ENCODE measurements around the gene FANCM.

Gene FANCM

DNA sequence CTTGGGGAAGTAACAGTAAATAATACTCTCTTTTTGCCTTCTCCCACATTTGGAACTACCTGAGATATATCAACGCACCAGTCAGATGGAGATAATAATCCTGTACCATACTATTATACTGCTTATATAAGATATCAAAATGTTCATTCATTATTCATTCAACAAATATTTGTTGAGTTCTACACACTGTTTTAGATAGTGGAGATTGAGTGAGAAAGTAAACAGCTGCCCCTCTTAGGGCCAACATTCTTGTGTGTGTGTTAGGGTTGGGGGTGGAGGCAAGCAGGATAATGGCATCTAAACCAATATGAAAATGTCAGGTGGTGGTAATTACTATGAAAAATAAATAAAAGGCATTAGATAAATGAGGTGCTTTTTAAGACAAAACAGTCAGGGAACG, 103.3 kb downstream of the FANCM start:
- no peak for DNase-seq

DNA sequence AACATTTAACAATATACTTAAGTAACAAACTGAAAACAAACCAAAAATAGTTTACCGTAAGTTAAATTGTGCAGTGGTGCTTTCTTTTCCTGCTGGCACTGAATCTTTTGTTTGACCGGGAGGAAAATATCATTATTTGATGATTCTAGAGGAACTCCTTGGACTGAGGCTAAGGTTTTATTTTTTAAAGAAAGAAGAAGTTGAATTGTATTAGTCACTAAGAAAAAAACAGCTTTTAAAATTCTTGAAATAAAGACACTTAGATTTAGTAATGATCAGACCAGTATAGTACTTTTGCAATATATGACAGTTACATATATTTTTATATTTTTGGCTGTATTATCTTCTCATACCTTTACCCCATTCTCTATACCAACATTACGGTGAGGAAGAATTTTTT, 107.0 kb downstream of the FANCM start:
- no peak for DNase-seq

DNA sequence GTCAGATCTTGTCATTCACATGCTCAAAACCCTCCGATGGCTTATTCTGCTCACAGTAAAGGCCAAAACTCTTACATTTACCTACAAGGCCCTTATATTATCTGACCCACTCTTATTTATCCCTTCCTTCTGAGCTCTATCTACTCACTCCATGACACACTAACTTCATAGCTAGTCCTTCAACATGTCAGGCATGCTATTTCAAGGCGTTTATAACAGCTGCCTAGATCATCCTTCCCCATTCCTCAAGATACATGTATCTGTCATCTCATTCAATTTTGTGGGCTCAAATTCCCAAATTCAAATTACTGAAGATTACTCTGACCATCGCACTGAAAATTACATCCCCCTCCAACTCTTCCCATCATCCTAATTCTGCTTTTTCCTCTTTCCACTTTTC, 110.4 kb downstream of the FANCM start:
- DNase-seq, result no peak

DNA sequence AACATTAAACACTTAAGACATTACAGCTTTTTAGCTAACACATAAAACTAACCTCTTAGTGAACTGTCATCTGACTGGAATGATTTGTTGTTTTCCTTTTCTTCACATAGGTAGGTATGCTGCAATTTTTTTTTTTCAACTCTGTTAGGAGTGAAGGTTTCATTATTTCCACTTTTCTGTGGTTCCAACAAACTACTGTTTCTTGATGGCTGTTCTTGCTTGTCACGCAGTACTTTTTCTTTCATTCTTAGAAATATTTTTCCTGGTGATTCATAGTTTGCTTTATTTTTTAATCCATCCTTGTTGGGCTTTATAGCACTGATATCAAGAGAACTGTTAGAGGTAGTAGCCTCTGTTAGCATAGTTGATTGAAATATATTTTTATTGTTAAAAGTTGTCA, 111.0 kb downstream of the FANCM start:
- no peak for DNase-seq

DNA sequence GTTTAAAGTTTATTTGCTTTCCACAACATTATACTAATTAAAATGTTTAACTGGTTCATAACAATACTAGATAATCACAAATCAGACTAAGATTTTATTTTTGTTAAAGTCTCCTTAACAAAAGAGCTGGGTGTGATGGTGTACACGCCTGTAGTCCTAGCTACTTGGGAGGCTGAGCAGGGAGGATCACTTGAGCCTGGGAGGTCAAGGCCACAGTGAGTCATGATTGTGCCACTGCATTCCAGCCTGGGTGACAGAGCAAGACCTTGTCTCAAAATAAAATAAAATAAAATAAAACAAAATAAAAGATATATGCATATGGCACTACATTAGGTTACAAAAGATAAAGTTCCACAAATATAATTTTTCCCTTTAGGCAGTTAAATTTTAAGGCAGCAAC, 111.7 kb downstream of the FANCM start:
- DNase-seq, result no peak

DNA sequence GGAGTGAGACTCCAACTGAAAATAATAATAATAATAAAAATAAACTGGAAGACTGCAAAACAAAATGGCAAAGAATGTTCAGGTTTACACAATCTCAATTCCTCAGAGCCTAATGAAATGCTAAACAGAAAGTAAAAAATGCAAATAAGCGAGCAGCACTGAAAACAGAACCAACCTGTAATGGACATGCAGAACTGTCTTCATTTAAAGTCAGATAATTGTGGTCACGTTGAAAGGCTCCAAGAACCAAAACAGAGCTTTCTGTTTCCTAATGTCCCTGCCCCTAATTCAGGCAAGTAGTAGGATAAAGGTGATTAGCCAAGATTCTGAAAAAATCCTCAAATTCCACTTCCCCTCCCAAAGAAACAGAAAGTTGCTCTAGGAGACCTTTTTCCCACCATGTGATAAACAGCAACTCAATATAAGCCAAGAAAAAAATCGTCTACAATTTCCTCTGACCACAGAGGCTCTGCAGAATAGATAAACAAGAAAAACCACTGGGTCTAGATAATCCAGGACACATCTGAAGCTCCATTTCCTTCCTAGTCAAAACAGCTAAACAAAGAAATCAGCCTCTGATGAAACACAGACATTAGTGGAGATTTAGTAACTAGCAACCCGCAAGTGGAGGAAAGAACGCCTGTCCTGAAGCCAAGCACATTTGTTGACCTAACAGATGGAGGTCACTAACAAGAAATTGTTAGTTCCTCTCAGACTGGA, 114.3 kb downstream of the FANCM start:
- DNase-seq, result no peak

Measured in stimulated activated naive CD4-positive, alpha-beta T cell (primary cell).